ENCODE results near the gene DPP7.

Gene DPP7

DNA sequence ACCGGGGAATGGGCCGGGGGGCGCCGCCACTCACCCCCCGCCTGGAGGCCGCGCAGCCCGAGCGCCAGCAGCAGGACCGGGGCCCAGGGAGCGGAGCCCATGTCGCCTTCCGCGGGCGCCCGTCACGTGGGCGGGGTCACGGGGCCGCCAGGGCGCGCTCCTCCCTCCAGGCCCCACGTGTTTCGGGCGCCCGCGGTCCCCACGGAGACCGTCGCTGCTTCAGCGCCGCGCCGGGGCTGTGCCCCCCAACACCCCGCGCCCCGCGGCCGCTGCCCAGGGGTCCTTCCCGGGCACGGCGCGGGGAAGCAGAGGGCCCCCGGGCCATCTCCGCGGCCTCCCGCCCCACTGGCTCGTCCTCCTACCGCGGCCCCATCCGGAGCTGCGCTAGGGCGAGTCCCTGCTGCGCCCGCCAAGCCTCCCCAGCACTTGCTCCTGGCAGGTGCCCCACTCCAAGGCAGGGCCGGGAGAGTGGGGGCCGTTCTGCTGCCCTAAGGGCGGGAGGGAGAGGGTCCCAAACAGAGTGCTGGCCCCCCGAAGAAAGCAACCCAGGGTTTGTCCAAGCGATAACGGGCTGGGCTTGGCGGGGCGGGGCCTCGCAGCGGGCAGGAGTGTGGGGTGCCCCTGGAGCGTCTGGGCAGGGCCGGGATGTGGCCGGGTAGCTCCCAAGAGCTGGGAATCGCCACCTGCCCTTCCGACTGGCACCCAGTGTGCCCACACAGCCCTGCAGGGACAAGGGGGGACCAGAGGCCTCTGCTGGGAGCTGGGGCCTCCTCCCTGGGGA, at the start of gene DPP7:
Gene DPP7, minus strand, starts transcription at position 121 of the 781 bp plus-strand sequence. Its CDS starts 20 bp downstream, at position 101.
- peak; percentile 31 for DNase-seq

DNA sequence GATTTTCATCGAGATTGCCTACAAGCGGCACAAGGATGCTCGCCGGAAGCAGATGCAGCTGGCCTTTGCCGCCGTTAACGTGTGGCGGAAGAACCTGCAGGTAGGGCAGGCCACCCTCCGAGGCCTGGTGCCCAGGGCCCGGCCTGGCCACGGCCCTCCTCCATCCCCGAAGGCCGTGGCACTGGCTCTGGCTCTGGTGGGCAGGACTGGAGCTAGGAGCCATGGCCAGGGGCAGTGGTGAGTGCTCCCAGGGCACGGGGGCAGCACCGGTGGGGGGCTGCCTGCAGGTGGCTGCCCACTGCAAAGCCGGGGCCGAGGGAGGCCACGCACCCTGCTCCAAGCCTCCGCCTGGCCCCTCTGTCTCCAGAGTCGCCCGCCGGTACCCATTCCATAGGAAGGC, 49.3 kb upstream of the DPP7 start:
- DNase-seq, result no peak

DNA sequence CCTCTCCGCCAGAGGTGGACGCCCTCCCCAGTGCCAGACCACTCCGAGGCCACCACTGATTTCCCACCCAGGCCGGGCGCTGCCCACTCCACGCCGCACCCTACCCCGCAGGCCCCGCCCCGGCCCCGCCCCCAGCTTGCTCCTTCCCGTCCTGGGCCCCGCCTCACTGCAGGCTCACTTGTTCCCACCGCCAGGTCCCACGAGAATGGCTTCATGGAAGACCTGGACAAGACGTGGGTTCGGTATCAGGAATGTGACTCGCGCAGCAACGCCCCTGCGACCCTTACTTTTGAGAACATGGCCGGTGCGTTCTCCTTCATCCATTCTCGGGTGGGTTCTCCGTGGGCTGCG, 48.8 kb upstream of the DPP7 start:
- no peak for DNase-seq

DNA sequence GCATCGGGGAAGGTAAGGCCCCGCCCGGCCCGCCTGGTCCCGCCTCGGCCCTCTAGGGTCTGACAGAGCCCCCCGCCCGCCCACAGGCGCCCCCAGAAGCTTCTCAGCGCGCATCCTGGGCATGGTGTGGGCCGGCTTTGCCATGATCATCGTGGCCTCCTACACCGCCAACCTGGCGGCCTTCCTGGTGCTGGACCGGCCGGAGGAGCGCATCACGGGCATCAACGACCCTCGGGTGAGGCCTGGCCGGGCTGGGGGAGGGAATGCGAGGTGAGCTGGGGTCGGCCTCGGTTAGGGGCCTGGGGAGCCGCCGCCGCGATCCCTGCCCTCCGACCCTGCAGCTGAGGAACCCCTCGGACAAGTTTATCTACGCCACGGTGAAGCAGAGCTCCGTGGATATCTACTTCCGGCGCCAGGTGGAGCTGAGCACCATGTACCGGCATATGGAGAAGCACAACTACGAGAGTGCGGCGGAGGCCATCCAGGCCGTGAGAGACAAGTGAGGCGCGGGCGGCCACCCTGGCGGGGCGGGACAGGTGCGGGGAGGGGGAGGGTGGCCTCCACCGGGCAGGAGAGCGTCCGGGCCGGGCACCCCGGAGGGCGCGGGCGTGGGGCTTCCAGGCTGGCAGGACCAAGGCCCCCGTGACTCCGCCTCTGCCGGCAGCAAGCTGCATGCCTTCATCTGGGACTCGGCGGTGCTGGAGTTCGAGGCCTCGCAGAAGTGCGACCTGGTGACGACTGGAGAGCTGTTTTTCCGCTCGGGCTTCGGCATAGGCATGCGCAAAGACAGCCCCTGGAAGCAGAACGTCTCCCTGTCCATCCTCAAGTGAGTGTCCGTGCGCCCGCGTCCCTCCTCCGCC, 48.2 kb upstream of the DPP7 start:
- DNase-seq, result no peak

DNA sequence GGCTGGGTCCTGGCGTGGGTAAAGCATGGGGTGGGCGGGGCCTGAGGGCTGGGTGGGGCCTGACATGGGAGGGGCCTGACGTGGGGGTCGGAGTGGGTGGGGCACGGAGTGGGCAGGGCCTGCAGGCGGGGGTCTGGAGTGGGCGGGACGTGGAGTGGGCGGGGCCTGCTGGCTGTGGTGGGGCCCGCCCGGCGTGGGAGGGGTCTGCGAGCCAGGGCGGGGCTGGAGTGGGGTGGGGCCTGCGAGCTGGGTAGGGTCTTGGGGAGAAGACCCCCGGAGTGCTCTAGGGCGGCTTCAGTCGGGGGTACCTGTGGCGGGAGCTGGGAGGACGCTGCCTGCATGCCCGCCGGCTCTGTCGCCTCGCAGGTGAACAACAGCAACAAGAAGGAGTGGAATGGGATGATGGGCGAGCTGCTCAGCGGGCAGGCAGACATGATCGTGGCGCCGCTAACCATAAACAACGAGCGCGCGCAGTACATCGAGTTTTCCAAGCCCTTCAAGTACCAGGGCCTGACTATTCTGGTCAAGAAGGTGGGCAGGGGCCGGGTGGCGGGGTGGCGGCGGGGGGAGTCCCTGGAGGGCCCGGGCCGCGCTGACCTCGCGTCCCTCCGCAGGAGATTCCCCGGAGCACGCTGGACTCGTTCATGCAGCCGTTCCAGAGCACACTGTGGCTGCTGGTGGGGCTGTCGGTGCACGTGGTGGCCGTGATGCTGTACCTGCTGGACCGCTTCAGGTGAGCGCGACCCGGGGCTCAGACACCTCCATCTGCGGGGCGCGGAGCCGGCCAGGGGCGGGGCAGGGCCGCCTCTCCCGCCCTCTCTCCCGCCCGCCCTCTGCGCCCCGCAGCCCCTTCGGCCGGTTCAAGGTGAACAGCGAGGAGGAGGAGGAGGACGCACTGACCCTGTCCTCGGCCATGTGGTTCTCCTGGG, 47.3 kb upstream of the DPP7 start:
- DNase-seq, result no peak

DNA sequence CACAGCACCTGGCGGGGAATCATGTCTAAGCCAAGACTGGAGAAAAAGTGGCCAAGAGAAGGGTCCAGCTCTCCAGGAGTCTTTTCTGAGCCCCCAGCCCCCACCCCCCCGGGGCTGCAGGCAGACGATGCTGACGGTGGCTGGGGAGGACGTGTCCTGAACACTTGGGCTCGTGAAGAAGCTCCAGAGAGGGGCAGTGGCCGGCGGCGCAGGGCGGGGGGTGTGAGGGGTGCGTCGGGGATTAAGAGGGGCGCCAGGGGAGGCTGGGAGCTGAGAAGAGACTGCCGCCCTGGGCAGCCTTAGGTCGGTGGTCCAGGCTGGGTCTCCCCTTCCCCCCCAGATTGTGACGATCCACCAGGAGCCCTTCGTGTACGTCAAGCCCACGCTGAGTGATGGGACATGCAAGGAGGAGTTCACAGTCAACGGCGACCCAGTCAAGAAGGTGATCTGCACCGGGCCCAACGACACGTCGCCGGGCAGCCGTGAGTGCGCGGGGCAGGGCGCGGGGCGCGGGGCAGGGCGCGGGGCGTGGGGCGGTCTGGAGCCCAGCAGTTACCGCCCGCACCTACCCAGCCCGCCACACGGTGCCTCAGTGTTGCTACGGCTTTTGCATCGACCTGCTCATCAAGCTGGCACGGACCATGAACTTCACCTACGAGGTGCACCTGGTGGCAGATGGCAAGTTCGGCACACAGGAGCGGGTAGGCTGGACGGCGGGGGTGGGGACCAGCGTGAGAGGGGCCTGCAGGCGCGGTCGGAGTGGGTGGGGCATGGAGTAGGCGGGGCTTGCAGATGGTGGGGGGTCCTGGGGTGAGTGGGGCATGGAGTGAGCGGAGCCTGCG, 46.4 kb upstream of the DPP7 start:
- DNase-seq, result no peak

DNA sequence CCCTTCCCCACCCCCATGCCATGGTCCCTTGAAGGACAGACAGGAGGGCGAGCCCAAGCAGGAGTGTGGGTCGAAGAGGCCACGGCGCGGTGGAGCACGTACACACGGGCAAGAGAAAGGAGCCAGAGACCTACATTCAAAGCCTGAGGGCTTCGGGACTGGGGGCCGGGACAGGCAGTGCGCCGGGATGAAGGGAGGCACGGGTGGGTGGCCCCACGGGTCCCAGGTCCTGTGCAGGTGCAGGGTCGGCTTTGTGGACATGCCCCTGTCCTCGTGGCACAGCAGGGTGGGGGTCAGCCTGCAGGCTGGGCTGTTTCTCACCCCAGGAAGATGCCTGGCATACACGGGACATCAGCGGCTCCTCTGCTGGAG, 45.5 kb upstream of the DPP7 start:
- no peak for DNase-seq

DNA sequence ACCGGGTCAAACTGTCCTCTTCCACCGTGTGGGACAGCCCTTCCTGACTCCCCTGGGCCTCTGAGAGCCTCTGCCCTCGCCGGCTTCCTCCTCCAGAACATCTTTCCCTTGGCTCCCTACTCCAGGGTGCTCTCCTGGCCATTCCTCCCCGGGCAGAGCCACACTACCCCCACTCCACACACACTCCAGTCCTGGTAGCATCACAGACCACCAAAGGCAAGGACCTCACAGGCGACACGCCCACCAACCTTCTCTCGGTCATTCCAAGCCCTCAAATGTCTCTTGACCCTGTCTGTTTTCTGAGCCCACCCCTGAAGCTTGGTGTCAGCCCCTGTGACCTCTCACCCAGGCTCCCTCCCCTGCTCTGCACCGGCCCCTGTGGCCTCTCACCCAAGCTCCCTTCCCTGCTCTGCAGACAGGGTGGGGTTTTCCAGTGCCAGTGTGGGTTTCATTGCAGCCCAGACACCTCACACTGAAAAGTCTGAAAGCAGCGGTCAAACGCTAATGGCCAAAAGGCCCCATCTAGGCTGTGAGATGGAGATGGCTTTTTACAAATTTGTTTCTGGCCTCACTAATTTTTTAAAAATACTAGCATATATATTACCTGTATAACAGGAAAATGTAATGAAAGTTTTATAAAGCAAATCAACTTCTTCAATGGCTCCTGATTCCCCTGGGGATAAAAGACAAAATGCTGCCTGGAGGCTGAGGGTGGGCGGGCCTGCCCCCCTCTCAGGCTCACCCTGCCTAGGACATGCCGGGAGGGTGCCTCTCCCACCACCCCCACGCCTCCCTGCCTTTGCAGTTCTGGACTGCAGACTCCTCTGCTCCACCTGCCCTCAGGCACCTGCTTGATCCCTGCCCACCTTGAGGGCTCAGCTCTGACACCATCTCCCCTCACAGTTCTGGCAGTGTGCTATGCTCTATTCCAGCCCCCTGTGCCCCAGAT, 44.8 kb upstream of the DPP7 start:
- no peak for DNase-seq

DNA sequence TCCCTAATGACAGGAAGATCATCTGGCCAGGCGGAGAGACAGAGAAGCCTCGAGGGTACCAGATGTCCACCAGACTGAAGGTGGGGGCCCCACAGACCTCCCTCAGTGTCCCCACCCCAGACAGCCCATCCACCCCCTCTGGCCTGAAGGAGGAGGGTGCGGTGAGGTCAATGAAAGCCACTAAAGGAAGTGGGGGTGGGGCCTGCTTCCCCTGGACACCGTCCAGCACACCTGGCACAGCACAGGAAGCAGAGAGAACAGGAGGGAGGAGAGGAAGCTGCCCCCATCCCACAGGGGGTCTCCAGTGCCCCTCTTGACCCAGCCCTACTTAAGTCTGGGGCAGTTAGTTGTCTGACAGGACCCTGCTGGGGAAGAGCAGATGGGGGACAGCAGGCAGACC, 44.1 kb upstream of the DPP7 start:
- DNase-seq, result no peak

DNA sequence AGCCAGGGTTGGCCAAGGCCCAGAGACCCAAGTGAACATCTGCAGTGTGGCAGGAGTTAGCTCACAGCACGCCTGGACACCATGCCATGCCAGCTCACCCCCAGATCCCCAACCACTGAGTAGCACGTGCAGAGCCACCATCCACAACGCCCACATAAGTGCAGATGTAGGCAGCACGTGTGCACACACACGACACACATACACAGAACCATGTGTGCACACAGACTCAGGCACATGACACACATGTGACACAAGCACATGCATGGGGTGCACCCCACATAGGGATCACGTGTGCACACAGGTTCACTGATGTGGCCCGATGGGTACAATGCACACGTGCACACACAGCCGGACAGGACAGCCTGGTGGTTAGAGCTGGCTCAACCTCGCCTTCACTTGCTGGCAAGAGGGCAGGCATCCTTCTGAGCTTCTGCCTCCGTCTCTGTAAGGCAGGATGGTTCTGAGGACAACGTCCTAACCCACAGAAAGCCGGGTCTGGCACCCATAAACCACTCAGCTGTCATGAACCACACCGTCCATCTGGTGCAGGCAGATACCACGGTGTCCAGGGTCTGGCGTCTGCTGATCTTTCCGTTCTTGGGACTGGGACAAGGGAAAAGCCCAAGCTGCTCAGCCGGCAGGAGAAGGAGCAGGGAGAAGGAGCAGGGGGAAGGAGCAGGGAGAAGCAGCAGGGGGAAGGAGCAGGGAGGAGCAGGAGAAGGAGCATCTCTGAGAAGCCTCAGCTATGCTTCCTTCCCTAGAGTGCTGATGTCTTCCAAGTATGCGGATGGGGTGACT, 43.3 kb upstream of the DPP7 start:
- no peak for DNase-seq

DNA sequence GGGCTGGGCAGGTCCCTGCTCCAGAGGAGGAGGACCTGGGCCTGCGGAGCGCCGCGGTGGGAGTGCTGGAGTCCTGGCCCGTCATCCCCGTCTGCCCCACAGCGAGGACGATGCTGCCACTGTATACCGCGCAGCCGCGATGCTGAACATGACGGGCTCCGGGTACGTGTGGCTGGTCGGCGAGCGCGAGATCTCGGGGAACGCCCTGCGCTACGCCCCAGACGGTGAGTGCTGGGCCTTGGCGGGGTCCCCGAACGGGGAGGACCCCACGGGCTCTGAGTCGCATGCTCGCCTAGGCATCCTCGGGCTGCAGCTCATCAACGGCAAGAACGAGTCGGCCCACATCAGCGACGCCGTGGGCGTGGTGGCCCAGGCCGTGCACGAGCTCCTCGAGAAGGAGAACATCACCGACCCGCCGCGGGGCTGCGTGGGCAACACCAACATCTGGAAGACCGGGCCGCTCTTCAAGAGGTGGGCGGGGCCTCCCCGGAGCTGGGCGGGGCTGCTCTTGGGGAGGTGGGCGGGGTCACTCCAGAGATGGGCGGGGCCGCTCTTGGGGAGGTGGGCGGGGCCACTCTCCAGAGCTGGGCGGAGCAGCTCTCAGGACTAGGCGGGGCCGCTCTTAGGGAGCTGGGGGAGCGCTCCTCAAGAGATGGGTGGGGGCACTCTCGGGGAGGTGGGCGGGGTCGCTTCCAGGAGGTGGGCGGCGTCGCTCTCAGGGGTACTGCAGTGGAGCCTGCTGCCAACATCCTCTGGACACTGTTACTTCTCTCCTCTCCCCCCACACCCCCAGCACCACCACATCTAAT, 42.2 kb upstream of the DPP7 start:
- DNase-seq, result peak; percentile 16

DNA sequence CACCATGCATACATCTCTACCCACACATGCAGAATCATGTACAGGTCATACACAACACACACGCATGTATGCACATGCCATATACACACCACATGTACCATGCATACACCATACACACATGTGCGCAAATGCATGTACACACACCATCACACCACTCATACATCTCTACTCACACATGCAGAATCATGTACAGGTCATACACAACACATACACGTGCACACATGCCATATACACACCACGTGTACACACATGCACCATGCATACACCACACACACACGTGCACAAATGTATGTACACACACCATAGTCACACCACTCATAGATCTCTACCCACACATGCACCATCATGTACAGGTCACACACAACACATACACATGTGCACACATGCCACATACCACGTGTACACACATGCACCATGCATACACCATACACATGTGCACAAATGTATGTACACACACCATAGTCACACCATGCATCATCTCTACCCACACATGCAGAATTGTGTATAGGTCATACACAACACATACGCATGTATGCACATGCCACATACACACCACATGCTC, 38.4 kb upstream of the DPP7 start:
- DNase-seq, result no peak

DNA sequence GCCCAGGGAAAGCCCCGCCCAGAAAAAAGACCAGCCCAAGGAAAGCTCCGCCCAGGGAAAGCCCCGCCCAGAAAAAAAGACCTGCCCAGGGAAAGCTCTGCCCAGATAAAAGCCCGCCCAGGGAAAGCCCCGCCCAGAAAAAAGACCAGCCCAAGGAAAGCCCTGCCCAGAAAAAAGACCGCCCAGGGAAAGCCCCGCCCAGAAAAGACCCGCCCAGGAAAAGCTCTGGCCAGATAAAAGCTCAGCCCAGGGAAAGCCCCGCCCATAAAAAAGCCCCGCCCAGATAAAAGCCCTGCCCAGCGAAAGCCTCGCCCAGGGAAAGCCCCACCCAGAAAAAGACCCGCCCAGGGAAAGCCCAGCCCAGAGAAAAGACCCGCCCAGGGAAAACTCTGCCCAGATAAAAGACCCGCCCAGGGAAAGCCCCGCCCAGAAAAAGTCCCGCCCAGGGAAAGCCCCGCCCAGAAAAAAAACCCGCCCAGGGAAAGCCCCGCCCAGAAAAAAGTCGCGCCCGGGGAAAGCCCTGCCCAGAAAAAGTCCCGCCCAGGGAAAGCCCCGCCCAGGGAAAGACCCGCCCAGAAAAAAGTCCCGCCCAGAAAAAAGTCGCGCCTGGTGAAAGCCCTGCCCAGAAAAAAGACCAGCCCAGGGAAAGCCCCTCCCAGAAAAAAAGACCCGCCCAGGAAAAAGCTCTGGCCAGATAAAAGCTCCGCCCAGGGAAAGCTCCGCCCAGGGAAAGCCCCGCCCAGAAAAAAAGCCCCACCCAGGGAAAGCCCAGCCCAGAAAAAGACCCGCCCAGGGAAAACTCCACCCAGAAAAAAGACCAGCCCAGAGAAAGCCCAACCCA, 36.3 kb upstream of the DPP7 start:
- DNase-seq, result no peak

DNA sequence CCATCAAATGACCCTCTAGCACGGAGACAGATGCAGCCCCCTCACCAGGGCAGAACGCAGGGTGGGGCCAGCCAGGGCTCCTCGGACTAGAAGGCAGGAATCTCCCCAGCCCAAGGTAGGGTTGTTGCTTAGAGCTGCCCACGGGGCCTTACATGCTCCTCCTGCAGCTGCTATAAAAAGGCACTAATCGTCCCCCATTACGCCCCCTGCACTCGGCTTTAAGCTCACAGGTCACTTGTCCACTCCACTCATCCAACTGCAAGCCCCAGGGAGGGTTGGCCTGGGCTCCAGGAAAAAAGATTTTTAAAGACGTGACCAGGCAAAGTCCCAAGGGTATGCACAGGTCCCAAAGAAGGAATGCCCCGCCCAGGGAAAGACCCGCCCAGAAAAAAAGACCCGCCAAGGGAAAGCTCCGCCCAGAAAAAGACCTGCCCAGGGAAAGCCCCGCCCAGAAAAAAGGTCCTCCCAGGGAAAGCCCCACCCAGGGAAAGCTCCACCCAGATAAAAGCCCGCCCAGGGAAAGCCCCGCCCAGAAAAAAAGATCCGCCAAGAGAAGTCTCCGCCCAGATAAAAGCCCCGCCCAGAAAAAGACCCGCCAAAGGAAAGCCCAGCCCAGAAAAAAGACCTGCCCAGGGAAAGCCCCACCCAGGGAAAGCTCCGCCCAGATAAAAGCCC, 35.5 kb upstream of the DPP7 start:
- DNase-seq, result no peak

DNA sequence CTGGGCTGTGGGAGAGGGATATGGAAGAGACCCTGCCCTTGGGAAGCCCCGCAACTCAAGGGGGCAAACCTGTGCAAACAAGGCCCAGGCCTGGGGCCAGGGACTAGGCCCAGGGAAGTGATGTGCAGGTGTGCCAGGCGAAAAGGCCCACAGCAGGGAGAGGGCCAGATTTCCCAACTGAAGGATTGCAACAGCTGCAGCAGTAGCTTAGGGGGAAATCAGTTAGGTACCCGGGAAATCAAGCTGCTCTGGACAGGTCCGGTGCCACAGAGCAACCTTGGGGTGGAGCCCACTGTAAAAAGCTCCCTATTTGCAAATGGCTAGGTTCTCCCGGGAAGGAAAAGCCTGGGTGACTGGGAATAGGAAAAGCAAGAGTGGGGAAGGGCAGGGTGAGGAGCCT, 34.8 kb upstream of the DPP7 start:
- DNase-seq, result no peak

DNA sequence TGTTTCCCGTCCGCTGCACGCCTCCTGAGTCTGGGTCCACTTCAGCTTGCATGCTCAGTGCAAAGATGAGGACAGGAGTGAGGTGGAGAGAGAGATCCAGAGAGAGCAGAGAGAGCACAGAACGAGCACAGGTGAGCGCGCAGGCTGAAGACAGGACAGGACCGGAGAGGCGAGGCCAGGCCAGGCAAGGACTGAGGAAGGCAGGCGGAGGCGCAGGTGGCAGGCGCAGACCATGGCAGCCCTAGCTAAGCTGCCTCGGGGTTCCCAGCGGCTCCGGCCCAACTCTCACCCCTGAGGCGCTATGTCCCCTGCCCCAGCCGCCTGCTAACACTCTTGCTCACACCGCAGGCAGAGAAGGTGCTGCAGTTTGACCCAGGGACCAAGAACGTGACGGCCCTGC, 34.1 kb upstream of the DPP7 start:
- no peak for DNase-seq

DNA sequence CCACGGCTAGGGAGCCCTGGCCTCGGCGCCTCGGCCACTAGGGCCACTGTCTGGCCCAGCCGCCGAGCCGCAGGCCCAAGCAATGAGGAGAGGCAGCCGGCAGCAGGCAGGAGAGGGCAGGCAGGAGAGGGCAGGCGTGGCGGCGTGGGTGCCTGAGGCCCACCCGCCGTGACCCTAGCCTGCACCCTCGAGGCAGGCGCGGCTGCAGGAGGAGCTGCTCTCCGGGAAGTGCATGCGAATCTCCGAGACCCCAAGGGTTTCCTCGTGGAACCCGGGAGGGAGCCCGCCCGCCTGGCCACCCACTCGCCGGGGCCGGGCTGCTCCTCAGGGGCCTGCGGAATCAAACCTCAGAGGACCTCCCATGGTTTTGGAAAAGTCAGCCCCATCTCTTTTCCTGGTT, 33.7 kb upstream of the DPP7 start:
- DNase-seq, result no peak

DNA sequence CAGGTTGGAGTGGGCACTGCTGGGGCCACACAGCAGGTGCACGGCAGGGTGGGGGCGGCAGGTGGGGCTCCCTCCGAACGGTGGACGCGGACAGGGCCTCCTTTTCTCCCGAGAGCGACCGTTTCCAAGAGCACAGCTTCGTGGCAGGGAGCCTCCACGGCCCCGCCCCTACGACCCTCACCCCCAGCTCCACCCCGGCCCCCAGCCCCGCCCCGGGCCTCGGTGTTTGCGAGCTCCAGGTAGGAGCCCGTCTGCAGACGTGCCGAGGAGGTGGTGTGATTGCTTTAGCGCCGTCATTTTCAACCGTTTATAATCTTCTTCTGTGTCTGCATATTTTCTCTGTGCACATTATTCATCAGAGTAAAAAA, 33.2 kb upstream of the DPP7 start:
- DNase-seq, result no peak

All from fibroblast of upper back skin (primary cell).